Cerebellar nuclear complex (tissue), 1 donor: ENCODE measurements around the gene SLC30A1.
"Not testable (repeated sequence)": the region's sequence is repeated elsewhere in the genome, so short reads cannot be mapped to it uniquely, and the experiment has no call there.

Experiments
- DNase-seq, 2 experiments: peaks; one replicate each; lab custom pipeline; 2025; lab: John Stamatoyannopoulos, UW

Gene SLC30A1

GRCh38 chr1:211548321-211549091 lies 30.5 kb downstream of the SLC30A1 start:
- DNase-seq, result no peak

- DNase-seq, result no peak
These were observed 31.3 kb downstream of the SLC30A1 start for GRCh38 chr1:211547710-211548109.

GRCh38 chr1:211546543-211546942 lies 32.4 kb downstream of the SLC30A1 start:
- DNase-seq, result no peak

GRCh38 chr1:211543025-211543424 lies 35.9 kb downstream of the SLC30A1 start:
- no peak for DNase-seq

- no peak for DNase-seq
These were observed 37.1 kb downstream of the SLC30A1 start for GRCh38 chr1:211541720-211542477.

- no peak for DNase-seq
These were observed 37.7 kb downstream of the SLC30A1 start for GRCh38 chr1:211541278-211541677.

- DNase-seq, result not testable (repeated sequence)
These were observed 38.1 kb downstream of the SLC30A1 start for GRCh38 chr1:211540824-211541223.

- no peak for DNase-seq
These were observed 40.7 kb downstream of the SLC30A1 start for GRCh38 chr1:211538287-211538686.

- DNase-seq, result no peak
These were observed 41.7 kb downstream of the SLC30A1 start for GRCh38 chr1:211537253-211537652.

- no peak for DNase-seq
These were observed 42.4 kb downstream of the SLC30A1 start for GRCh38 chr1:211536606-211537005.

- no peak for DNase-seq
These were observed 43.6 kb downstream of the SLC30A1 start for GRCh38 chr1:211535346-211535745.

- DNase-seq, result no peak
These were observed 44.2 kb downstream of the SLC30A1 start for GRCh38 chr1:211534545-211535291.

GRCh38 chr1:211532088-211532444 lies 46.9 kb downstream of the SLC30A1 start:
- no peak for DNase-seq

GRCh38 chr1:211531194-211532087 lies 47.5 kb downstream of the SLC30A1 start:
- DNase-seq, result no peak

GRCh38 chr1:211530102-211530501 lies 48.9 kb downstream of the SLC30A1 start:
- no peak for DNase-seq

- DNase-seq, result no peak
These were observed 49.5 kb downstream of the SLC30A1 start for GRCh38 chr1:211529453-211529852.

- DNase-seq, result no peak
These were observed 50.0 kb downstream of the SLC30A1 start for GRCh38 chr1:211529011-211529410.

- DNase-seq, result no peak
These were observed 51.1 kb downstream of the SLC30A1 start for GRCh38 chr1:211527888-211528287.

- DNase-seq, result no peak
These were observed 52.0 kb downstream of the SLC30A1 start for GRCh38 chr1:211527006-211527405.

- DNase-seq, result no peak
These were observed 52.9 kb downstream of the SLC30A1 start for GRCh38 chr1:211526101-211526500.

- DNase-seq, result no peak
These were observed 53.8 kb downstream of the SLC30A1 start for GRCh38 chr1:211525101-211525676.
